ENCODE results near the gene HDAC1. TPM values are rescaled to one million over a fixed set of nuclear protein-coding genes. Genes with fewer than 3 reads are reported as not detected.

The HDAC1 gene
- total and polyA plus RNA-seq, 2 of the 8 experiments (the other 6 are each of a cell fraction or from before 2014, with no cell fraction given): 111 to 125 TPM

- H4K91ac ChIP-seq (replicated peaks; ENCODE audit: insufficient read length, low read length): no peak overlapping the region
- no peak overlapping the region for H3K9ac ChIP-seq (replicated peaks in 1 of 4; ENCODE audit: extremely low read depth in 1 of 4, low read depth in 3 of 4, low read length in 3 of 4)
- FAIRE-seq (no peak), DNase-seq (ENCODE audit: low read depth in 1 of 2, low spot score in 2 of 2) (no peak)
- no peak overlapping the region for H3K4me2 ChIP-seq (ENCODE audit: insufficient read depth in 1 of 2, low read depth in 2 of 2, low read length in 2 of 2)
- H3K27me3 ChIP-seq (replicated peaks in 1 of 4; ENCODE audit: control insufficient read depth in 3 of 4, extremely low read depth in 1 of 4, insufficient read depth in 3 of 4, low read length in 3 of 4): peaks cover 3 to 16% (median 12%) of the 10 kb centered on the region in 4 experiments; a peak in 6 of 7 replicates
- no peak overlapping the region for H2BK12ac ChIP-seq (ENCODE audit: low read depth, low read length)
- no peak overlapping the region for H2BK120ac ChIP-seq (replicated peaks; ENCODE audit: low read depth, low read length)
- no peak overlapping the region for H2BK5ac ChIP-seq (ENCODE audit: low read depth, low read length)
- CTCF ChIA-PET (ENCODE audit: partially characterized antibody): no interaction called here
- peaks cover 2 to 6% of the 10 kb centered on the region in 2 experiments for H4K20me1 ChIP-seq (replicated peaks in 1 of 2; ENCODE audit: control insufficient read depth in 1 of 2, insufficient read depth in 2 of 2, low read length in 2 of 2)
- no peaks in the 10 kb centered on the region for H3K79me2 ChIP-seq (ENCODE audit: control insufficient read depth in 1 of 2, insufficient read depth in 2 of 2, low read length in 2 of 2)
- no peak overlapping the region for H2BK15ac ChIP-seq (ENCODE audit: low read length)
- H3K79me1 ChIP-seq (ENCODE audit: low read depth, low read length): no peaks in the 10 kb centered on the region
- peaks cover 0 to 3% (median 1%) of the 10 kb centered on the region in 4 experiments; a peak in 4 of 7 replicates for H3K4me1 ChIP-seq (replicated peaks in 1 of 4; ENCODE audit: control insufficient read depth in 3 of 4, insufficient read depth in 4 of 4, low read length in 3 of 4)
- no peak overlapping the region for H3K56ac ChIP-seq (replicated peaks; ENCODE audit: insufficient read length, low read depth, low read length)
- H4K8ac ChIP-seq (ENCODE audit: extremely low read depth, insufficient read depth, low read length): no peak overlapping the region
- TF ChIP-seq SAP30 (IDR thresholded peaks at IDR 0.05; ENCODE audit: insufficient read depth, insufficient replicate concordance, low read length) (no peak), CTBP2 (IDR thresholded peaks at IDR 0.05; ENCODE audit: borderline replicate concordance, insufficient read depth, insufficient read length, low read length) (no peak), RFX5 (IDR thresholded peaks at IDR 0.05; ENCODE audit: borderline replicate concordance, low read depth, low read length) (no peak), BACH1 (IDR thresholded peaks at IDR 0.05; ENCODE audit: low read length) (no peak), KDM5A (IDR thresholded peaks at IDR 0.05; ENCODE audit: low read length) (no peak), POU5F1 (IDR thresholded peaks at IDR 0.05; ENCODE audit: low read depth, low read length) (no peak), TEAD4 (IDR thresholded peaks at IDR 0.05; ENCODE audit: low read depth, low read length) (no peak), FOSL1 (IDR thresholded peaks at IDR 0.05; ENCODE audit: insufficient read depth, low read depth, low read length) (no peak), CBX8 (IDR thresholded peaks at IDR 0.05; ENCODE audit: borderline replicate concordance, low read depth, low read length) (no peak), SP4 (IDR thresholded peaks at IDR 0.05; ENCODE audit: low read length) (no peak), SRF (IDR thresholded peaks at IDR 0.05; ENCODE audit: low read depth, low read length) (no peak)
- TF ChIP-seq, protein P1, sequence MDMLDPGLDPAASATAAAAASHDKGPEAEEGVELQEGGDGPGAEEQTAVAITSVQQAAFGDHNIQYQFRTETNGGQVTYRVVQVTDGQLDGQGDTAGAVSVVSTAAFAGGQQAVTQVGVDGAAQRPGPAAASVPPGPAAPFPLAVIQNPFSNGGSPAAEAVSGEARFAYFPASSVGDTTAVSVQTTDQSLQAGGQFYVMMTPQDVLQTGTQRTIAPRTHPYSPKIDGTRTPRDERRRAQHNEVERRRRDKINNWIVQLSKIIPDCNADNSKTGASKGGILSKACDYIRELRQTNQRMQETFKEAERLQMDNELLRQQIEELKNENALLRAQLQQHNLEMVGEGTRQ (IDR thresholded peaks at IDR 0.05; ENCODE audit: low read length): no peak
- no peaks in the 10 kb centered on the region; a peak in 1 of 4 replicates for H3K9me3 ChIP-seq (ENCODE audit: insufficient read depth in 2 of 2, low read depth in 1 of 2, low read length in 1 of 2)
- no peak overlapping the region for H2BK20ac ChIP-seq (ENCODE audit: low read length)
- peaks cover 5 to 47% (median 23%) of the 10 kb centered on the region in 4 experiments; a peak in 7 of 8 replicates for H3K36me3 ChIP-seq (ENCODE audit: control insufficient read depth in 2 of 4, insufficient read depth in 4 of 4, low read length in 3 of 4)
- no peak overlapping the region for H3K18ac ChIP-seq (ENCODE audit: extremely low read depth, low read length)
- H3K23me2 ChIP-seq (ENCODE audit: low read depth, low read length): peaks cover 9% of the 10 kb centered on the region; the same call in 1 of the 2 replicates
- H3K4ac ChIP-seq (replicated peaks; ENCODE audit: insufficient read length, low read depth, low read length): no peak overlapping the region
- H3K27ac ChIP-seq (ENCODE audit: low read depth, low read length): no peak overlapping the region
- no peak overlapping the region for H2AK5ac ChIP-seq (ENCODE audit: low read depth, low read length)
- H3K23ac ChIP-seq (ENCODE audit: insufficient read length): no peak overlapping the region
- no peak overlapping the region for H2AFZ ChIP-seq (ENCODE audit: low read length)
- H3K4me3 ChIP-seq (ENCODE audit: extremely low read depth in 1 of 4, insufficient read depth in 2 of 4, low read depth in 3 of 4, low read length in 4 of 4): no peak overlapping the region
- POLR2A ChIA-PET (ENCODE audit: partially characterized antibody): interaction anchor here (0.6 to 6.2 kb wide), 9 partner anchors 9 to 159 kb away, joined by 3 to 39 read pairs (median 5); partner anchors contain the start of genes IQCC and MARCKSL1
- whole genome bisulfite sequencing, 2 experiments (ENCODE audit: extremely low coverage in 1 of 2, insufficient coverage in 1 of 2, insufficient read length in 1 of 2, insufficient replicate concordance in 2 of 2, low coverage in 1 of 2, low lambda C conversion rate in 2 of 2, missing lambda C conversion rate in 1 of 2): 92% methylated on average over 6 of the region's 6 CpGs; no CpG with 5 or more reads in 1 of the 2 experiments
- no peak overlapping the region for H4K5ac ChIP-seq (ENCODE audit: insufficient read length, low read depth, low read length)
- H3K14ac ChIP-seq (ENCODE audit: insufficient read length): no peak overlapping the region
Observed at GRCh38 chr1:32365445-32365844, 73.6 kb downstream of the HDAC1 start.
